Choroid plexus epithelial cell (primary cell): ENCODE measurements around the gene IKZF2.
A peak's percentile ranks its signal among the peaks of the same experiment; 100 is the strongest.

Experiments
- DNase-seq: peaks from one replicate; pipeline ENCODE4 v3.0.0-alpha.2; 2010; ENCODE audit warnings: low read depth
- H3K4me3 ChIP-seq: 2 replicates; pipeline ENCODE4 v1.5.1; 2011; ENCODE audit warnings: low read depth, mild to moderate bottlenecking, control low read depth, low read length, moderate library complexity
- TF ChIP-seq, protein P1 (sequence below): conservative IDR thresholded peaks from 2 replicates; pipeline ENCODE4 v1.5.1; 2011; ENCODE audit warnings: low read depth, mild to moderate bottlenecking, control low read depth, inconsistent platforms, low read length, moderate library complexity

The IKZF2 gene

DNA sequence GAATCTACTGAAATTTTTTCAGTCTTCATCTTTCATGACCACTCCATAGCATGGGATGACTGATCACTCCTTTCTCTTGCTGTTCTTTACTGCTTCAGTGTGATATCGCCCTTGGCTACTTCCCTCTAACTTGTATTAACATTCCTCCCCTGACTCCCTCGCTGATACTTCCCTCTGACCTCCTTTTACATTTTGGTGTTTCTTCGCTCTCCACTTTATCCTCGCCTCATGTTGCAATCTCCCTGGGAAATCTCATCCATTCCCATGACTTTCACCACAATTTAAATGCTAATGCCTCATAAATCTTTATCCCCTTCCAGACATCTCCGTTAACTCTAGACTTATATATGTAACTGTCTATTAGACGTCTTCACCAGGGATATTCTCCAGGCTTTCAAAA is 167.3 kb downstream of the IKZF2 start:
- no peak overlapping the region for H3K4me3 ChIP-seq
- TF ChIP-seq, protein P1, sequence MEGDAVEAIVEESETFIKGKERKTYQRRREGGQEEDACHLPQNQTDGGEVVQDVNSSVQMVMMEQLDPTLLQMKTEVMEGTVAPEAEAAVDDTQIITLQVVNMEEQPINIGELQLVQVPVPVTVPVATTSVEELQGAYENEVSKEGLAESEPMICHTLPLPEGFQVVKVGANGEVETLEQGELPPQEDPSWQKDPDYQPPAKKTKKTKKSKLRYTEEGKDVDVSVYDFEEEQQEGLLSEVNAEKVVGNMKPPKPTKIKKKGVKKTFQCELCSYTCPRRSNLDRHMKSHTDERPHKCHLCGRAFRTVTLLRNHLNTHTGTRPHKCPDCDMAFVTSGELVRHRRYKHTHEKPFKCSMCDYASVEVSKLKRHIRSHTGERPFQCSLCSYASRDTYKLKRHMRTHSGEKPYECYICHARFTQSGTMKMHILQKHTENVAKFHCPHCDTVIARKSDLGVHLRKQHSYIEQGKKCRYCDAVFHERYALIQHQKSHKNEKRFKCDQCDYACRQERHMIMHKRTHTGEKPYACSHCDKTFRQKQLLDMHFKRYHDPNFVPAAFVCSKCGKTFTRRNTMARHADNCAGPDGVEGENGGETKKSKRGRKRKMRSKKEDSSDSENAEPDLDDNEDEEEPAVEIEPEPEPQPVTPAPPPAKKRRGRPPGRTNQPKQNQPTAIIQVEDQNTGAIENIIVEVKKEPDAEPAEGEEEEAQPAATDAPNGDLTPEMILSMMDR: no peak
- DNase-seq: no peak

DNA sequence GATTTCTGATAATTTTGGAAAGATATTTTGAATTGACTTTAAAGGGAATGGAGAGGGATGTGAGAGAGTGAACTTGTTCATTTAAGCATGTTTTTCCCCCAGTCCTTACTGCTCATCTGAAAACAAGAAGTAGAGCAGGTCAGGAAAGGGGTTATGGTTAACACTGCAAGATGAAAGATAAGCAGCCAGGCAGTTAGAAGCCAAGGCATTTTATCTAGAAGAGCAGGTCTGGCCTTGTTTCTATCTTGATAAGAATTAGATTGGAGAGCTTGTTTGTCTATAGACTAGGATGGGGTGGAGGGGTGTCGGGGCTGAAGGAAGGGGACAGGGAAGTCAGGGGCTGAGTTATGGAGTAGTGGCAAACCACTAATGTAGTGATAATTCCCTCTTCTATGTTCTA is 171.6 kb downstream of the IKZF2 start:
- TF ChIP-seq, protein P1: no peak

DNA sequence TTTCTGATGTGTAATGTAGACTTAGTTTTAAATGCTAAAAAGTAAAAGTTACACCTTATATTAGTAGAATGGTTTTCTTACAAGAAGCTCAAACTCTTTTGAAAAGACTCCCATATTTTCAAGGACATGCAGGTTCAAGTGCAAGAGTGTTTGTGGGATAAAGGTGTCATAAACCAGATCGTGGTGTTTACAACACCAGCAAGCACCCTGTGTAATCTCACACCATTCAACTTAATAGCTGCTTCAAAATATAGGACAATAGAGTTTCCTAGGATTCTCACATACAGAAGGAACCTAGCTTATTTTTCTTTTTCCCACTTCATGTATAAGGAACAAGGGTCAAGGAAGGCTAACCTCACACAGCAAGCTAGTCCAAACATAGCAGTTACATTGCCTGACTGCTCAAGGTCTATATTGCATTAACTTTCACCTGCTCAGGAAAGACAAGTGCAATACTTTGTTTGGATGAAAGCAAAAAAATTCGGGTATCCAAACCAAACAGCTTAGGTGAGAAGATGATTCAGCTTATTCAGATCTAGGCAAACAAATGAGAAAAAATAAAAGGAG is 172.3 kb downstream of the IKZF2 start:
- DNase-seq: no peak
- no peak overlapping the region for H3K4me3 ChIP-seq
- TF ChIP-seq, protein P1: no peak

More for the DNA sequence above, 171.6 kb downstream of the IKZF2 start:
- no peak for DNase-seq
- H3K4me3 ChIP-seq: no peak overlapping the region

DNA sequence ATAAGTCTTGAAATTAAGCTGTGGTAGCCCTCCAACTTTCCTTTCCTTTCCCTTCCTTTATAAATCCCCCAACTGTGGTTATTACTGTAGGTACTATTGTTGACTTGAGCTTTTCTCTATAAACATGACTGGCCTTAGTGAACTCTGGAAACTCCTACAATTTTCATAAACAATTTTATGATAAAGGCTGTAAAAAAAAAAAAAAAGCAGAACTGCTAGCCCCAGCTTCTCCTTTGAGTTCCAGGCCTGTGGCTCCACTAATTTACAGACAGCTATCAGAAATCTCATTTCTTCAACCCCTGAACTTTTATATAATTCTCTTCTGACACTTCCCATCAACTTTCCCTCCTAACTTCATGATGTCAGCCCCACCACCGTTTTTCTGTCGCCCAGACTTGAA is 174.3 kb downstream of the IKZF2 start:
- TF ChIP-seq, protein P1: no peak
- no peak overlapping the region for H3K4me3 ChIP-seq
- DNase-seq: no peak

DNA sequence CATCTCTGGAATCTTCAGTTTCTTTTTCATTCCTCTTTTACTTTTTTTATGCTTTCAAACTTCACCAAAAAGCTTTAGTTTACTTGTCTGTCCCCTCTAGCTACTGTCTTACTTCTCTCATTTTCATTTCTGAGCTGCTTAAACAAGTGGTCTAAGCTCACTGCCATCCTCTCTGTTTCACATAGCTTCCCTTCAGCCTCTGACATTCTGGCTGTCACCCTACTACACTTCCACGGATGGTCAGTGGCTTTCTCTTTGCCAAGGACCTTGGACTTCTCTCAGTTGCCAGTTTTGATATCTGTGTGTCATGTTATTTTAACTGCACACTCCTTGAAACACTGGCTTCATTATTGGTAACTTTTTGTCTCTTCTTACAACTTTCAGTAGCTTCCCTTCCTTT is 176.1 kb downstream of the IKZF2 start:
- H3K4me3 ChIP-seq: no peak overlapping the region
- TF ChIP-seq, protein P1: no peak
- no peak for DNase-seq

DNA sequence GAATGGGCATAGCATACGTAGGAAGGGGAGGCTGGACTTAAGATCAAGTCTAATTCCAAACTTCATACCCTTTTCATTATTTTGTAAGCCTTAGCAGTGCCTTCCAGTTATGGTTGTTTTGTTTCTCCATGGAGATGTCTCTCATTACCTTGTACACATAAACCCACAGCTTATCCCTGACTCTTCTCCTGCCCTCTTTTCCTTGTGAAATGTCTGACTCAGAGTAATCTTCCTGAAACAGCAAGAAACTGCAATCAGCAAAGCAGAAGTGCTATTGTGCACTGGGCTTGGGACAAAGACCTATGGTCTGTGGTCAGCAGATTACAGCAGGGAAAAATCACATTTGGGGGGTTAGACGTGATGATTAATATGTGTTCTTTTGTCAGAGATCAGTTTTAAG is 176.7 kb downstream of the IKZF2 start:
- DNase-seq: peak; percentile 92
- TF ChIP-seq, protein P1: no peak
- H3K4me3 ChIP-seq: no peak overlapping the region

DNA sequence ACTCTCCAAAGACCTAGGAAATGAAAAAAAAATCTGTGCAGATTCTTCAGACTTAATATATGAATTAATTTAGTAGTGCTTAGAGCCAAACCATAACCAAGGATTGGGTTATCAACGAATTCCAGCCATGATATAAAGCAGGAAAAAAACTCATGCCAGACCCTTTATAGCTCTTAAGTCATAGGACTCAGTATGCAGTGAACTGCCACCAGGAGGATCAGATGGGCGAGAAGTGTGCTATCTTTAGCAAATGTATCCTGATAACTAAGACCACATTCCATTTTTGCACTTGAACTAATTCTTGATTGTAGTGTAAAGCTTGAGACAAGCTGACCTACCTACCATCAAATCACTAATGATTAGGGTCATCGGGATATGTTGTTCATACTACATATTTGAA is 178.1 kb downstream of the IKZF2 start:
- DNase-seq: no peak
- H3K4me3 ChIP-seq: no peak overlapping the region
- TF ChIP-seq, protein P1: no peak
